SK-N-SH (cell line): ENCODE measurements around the gene PKIB.

Experiments
- CHD2 ChIP-seq: fragments of 150-350 bp; IDR thresholded peaks from 2 replicates; pipeline ENCODE4 v1.6.1; 2018; ENCODE audit warnings: low read length; ENCODE audit not compliant: partially characterized antibody
- CTCF ChIP-seq: fragments of 200-600 bp; sonication (generic); IDR thresholded peaks from 2 replicates; pipeline ENCODE4 v1.6.1; 2017; ENCODE audit warnings: antibody characterized with exemption, mild to moderate bottlenecking, moderate library complexity
- MXI1 ChIP-seq: IDR thresholded peaks from 2 replicates; pipeline ENCODE4 v1.6.1; 2012; ENCODE audit warnings: mild to moderate bottlenecking, low read depth, low read length, improper control_type of control experiment
- RAD21 ChIP-seq: IDR thresholded peaks from 2 replicates; pipeline ENCODE4 v1.6.1; 2012; ENCODE audit warnings: mild to moderate bottlenecking, low read length
- SMC3 ChIP-seq: IDR thresholded peaks from 2 replicates; pipeline ENCODE4 v1.6.1; 2012; ENCODE audit warnings: low read depth, low read length, improper control_type of control experiment
- TAF1 ChIP-seq: IDR thresholded peaks from 2 replicates; pipeline ENCODE4 v1.6.1; 2012; ENCODE audit warnings: low read depth, mild to moderate bottlenecking, low read length, moderate library complexity, borderline replicate concordance
- TCF12 ChIP-seq: IDR thresholded peaks from 2 replicates; pipeline ENCODE4 v1.4.0; 2012
- TEAD4 ChIP-seq: IDR thresholded peaks from 2 replicates; pipeline ENCODE4 v1.4.0; 2012; ENCODE audit warnings: mild to moderate bottlenecking, borderline replicate concordance; ENCODE audit not compliant: insufficient read depth
- TF ChIP-seq, protein P1 (sequence below): IDR thresholded peaks from 2 replicates; pipeline ENCODE4 v1.6.1; 2012; ENCODE audit warnings: mild to moderate bottlenecking, low read depth, low read length, moderate library complexity

DNA sequence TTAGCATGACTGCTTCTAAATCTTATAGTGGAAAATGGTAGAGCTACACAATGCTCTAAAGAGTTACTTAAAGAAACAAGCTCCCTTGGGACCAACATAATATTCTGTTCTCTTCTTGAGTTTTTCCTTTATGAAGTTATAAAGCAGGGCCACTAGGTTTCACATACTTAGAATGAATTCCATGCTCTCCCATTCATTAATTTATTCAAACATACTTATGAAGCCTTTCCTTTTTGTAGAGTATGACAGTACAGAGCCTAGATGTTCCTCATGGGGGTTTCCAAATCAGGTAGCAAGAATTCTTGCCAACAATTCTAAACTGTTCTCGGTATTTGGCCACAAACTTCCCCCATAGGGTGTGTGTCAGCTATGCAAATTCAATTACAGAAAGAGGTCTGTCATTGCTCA is 148.7 kb downstream of the PKIB start:
- TF ChIP-seq CTCF (no peak), RAD21 (no peak), MXI1 (no peak), TCF12 (no peak), TAF1 (no peak), SMC3 (no peak), TEAD4 (no peak), CHD2 (no peak)
- TF ChIP-seq, protein P1, sequence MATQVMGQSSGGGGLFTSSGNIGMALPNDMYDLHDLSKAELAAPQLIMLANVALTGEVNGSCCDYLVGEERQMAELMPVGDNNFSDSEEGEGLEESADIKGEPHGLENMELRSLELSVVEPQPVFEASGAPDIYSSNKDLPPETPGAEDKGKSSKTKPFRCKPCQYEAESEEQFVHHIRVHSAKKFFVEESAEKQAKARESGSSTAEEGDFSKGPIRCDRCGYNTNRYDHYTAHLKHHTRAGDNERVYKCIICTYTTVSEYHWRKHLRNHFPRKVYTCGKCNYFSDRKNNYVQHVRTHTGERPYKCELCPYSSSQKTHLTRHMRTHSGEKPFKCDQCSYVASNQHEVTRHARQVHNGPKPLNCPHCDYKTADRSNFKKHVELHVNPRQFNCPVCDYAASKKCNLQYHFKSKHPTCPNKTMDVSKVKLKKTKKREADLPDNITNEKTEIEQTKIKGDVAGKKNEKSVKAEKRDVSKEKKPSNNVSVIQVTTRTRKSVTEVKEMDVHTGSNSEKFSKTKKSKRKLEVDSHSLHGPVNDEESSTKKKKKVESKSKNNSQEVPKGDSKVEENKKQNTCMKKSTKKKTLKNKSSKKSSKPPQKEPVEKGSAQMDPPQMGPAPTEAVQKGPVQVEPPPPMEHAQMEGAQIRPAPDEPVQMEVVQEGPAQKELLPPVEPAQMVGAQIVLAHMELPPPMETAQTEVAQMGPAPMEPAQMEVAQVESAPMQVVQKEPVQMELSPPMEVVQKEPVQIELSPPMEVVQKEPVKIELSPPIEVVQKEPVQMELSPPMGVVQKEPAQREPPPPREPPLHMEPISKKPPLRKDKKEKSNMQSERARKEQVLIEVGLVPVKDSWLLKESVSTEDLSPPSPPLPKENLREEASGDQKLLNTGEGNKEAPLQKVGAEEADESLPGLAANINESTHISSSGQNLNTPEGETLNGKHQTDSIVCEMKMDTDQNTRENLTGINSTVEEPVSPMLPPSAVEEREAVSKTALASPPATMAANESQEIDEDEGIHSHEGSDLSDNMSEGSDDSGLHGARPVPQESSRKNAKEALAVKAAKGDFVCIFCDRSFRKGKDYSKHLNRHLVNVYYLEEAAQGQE = no peak
